Naive thymus-derived CD4-positive, alpha-beta T cell (primary cell): ENCODE results near the gene PAQR8. TPM values are rescaled to one million over a fixed set of nuclear protein-coding genes. Genes with fewer than 3 reads are reported as not detected.

Experiments used
- ATAC-seq: fragments of 150-1000 bp; cut with Tn5 transposase; 2 replicates; pipeline ENCODE4 v1.10.0; 2021; ENCODE audit warnings: mild to moderate bottlenecking, moderate library complexity
- CTCF ChIA-PET: fragments of 350-600 bp; sonication (Branson Sonifier 250); formaldehyde crosslinking; loops from one replicate; lab custom pipeline; 2021; ENCODE audit warnings: antibody characterized with exemption; lab: Charles Lee
- POLR2A ChIA-PET: fragments of 350-600 bp; sonication (Branson Sonifier 250); formaldehyde crosslinking; loops from one replicate; lab custom pipeline; 2021; ENCODE audit warnings: antibody characterized with exemption, inconsistent platforms; lab: Charles Lee
- DNase-seq, 9 donors: peaks; one replicate each; pipeline versions ENCODE4 v3.0.0 to v3.0.0-alpha.2; 2020 to 2022; ENCODE audit warnings: mixed read lengths in 1 of 9
- H3K27ac ChIP-seq: one replicate; pipeline ENCODE4 v1.7.0; 2013; ENCODE audit warnings: mild to moderate bottlenecking, low read depth, low read length, moderate library complexity
- H3K27me3 ChIP-seq, 2 donors: one replicate each; pipeline ENCODE4 v1.7.0; 2013; ENCODE audit warnings: low read length in 2 of 2, mild to moderate bottlenecking in 2 of 2, moderate library complexity in 2 of 2; ENCODE audit not compliant: control insufficient read depth in 2 of 2, insufficient read depth in 2 of 2
- H3K36me3 ChIP-seq, 3 experiments: 1 replicate in 2 of 3; 2 replicates in 1 of 3; pipeline ENCODE4 v1.7.0; 2013; ENCODE audit warnings: low read length in 3 of 3, mild to moderate bottlenecking in 3 of 3, moderate library complexity in 1 of 3; ENCODE audit not compliant: insufficient read depth in 3 of 3, control insufficient read depth in 2 of 3
- H3K4me1 ChIP-seq, 2 donors: one replicate each; pipeline ENCODE4 v1.7.0; 2013; ENCODE audit warnings: low read length in 2 of 2, mild to moderate bottlenecking in 2 of 2, moderate library complexity in 1 of 2; ENCODE audit not compliant: control insufficient read depth in 2 of 2, insufficient read depth in 2 of 2
- H3K4me3 ChIP-seq: 2 replicates; pipeline ENCODE4 v1.7.0; 2013; ENCODE audit warnings: mild to moderate bottlenecking, low read length
- H3K9me3 ChIP-seq, 3 experiments: 1 replicate in 2 of 3; 2 replicates in 1 of 3; pipeline ENCODE4 v1.7.0; 2013; ENCODE audit warnings: low read length in 3 of 3; ENCODE audit not compliant: control insufficient read depth in 2 of 3
- H3K27ac Mint-ChIP-seq, 9 donors: one replicate each; pipeline ENCODE4 v1.8.0; 2020 to 2022; ENCODE audit warnings: mixed read lengths in 9 of 9, mild to moderate bottlenecking in 8 of 9, moderate library complexity in 5 of 9, inconsistent platforms in 2 of 9
- H3K27me3 Mint-ChIP-seq, 5 donors: one replicate each; pipeline ENCODE4 v1.8.0; 2021 to 2022; ENCODE audit warnings: mixed read lengths in 5 of 5, mild to moderate bottlenecking in 1 of 5
- H3K36me3 Mint-ChIP-seq, 5 donors: one replicate each; pipeline ENCODE4 v1.8.0; 2020 to 2022; ENCODE audit warnings: mixed read lengths in 5 of 5, mild to moderate bottlenecking in 3 of 5, inconsistent platforms in 1 of 5
- H3K4me1 Mint-ChIP-seq, 7 donors: one replicate each; pipeline ENCODE4 v1.8.0; 2020 to 2022; ENCODE audit warnings: mixed read lengths in 7 of 7, mild to moderate bottlenecking in 3 of 7, inconsistent platforms in 1 of 7
- H3K4me3 Mint-ChIP-seq, 10 donors: one replicate each; pipeline ENCODE4 v1.8.0; 2020 to 2022; ENCODE audit warnings: mild to moderate bottlenecking in 10 of 10, mixed read lengths in 10 of 10, moderate library complexity in 6 of 10, inconsistent platforms in 2 of 10
- H3K9me3 Mint-ChIP-seq, 11 donors: one replicate each; pipeline ENCODE4 v1.8.0; 2020 to 2022; ENCODE audit warnings: mixed read lengths in 11 of 11, mild to moderate bottlenecking in 4 of 11, inconsistent platforms in 1 of 11, moderate library complexity in 1 of 11
- intact Hi-C, 2 donors: fragments of 100-400 bp; cut with micrococcal nuclease; formaldehyde crosslinking; loops; one replicate each; pipeline ENCODE4 v1.15.1; 2023
- polyA plus RNA-seq, 2 donors: library from polyadenylated mRNA; unstranded; fragments of 300-500 nt; fragmentation: Illumina TruSeq; gene quantifications; one replicate each; pipeline ENCODE4 v1.2.3, GENCODE V29; 2021
- total RNA-seq, 6 experiments: library from RNA in 5 of 6; stranded (reverse) in 5 of 6; gene quantifications; 1 replicate in 5 of 6; 2 replicates in 1 of 6; pipeline ENCODE4 v1.2.3 and lab custom pipeline; 2021 to 2026

The PAQR8 gene
- total and polyA plus RNA-seq, 7 experiments from 2014 or later: 7.5 to 46.2 (median 32.1) TPM

GRCh38 chr6:52403627-52404026, 41.7 kb downstream of the PAQR8 start:
- peak overlapping the region in 3 of 10 donors; percentile 2 to 27 (median 15) for H3K4me3 Mint-ChIP-seq
- no peaks in the 10 kb centered on the region for H3K27me3 Mint-ChIP-seq
- intact Hi-C loops: loop anchor here in 1 of 2 donors (5.0 kb wide), 1 partner anchor 341 kb away; no protein-coding TSS in a partner anchor
- CTCF ChIA-PET: interaction anchor here (0.5 to 9.3 kb wide), 5 partner anchors 14 to 259 kb away, joined by 3 to 83 read pairs (median 3); partner anchors contain the start of genes EFHC1 and MCM3
- DNase-seq (no peak), ATAC-seq (no peak)
- POLR2A ChIA-PET: interaction anchor here (0.7 to 1.1 kb wide), 3 partner anchors 14 to 117 kb away, joined by 4 read pairs; no protein-coding TSS in a partner anchor
- Histone ChIP-seq H3K4me1 (peaks cover 16 to 33% of the 10 kb centered on the region in 2 donors), H3K27ac (peak overlapping the region; percentile 44), H3K36me3 (peaks cover 5 to 28% (median 10%) of the 10 kb centered on the region in 3 experiments), H3K9me3 (no peaks in the 10 kb centered on the region), H3K27me3 (no peaks in the 10 kb centered on the region), H3K4me3 (no peak overlapping the region)
- H3K27ac Mint-ChIP-seq: peak overlapping the region in 8 of 9 donors; percentile 54 to 100 (median 81)
- H3K9me3 Mint-ChIP-seq: no peaks in the 10 kb centered on the region
- peaks cover 10 to 30% (median 23%) of the 10 kb centered on the region in 5 donors for H3K36me3 Mint-ChIP-seq
- peaks cover 19 to 92% (median 68%) of the 10 kb centered on the region in 7 donors for H3K4me1 Mint-ChIP-seq

GRCh38 chr6:52405243-52405642, 43.3 kb downstream of the PAQR8 start:
- POLR2A ChIA-PET: interaction anchor here (0.9 to 2.3 kb wide), 6 partner anchors 12 to 120 kb away, joined by 3 to 10 read pairs (median 6); partner anchors contain the start of genes EFHC1, MCM3 and PAQR8
- intact Hi-C loops: loop anchor here in 1 of 2 donors (5.0 kb wide), 1 partner anchor 662 kb away; the partner anchor contains the start of gene FBXO9

GRCh38 chr6:52407467-52407866, 45.5 kb downstream of the PAQR8 start:
- Histone ChIP-seq H3K4me3 (no peak overlapping the region), H3K9me3 (no peaks in the 10 kb centered on the region), H3K36me3 (peaks cover 5 to 28% (median 10%) of the 10 kb centered on the region in 3 experiments), H3K4me1 (no peaks in the 10 kb centered on the region), H3K27ac (no peak overlapping the region), H3K27me3 (no peaks in the 10 kb centered on the region)
- peak; percentile 84 for ATAC-seq
- intact Hi-C loops: loop anchor here (1.0 to 5.0 kb wide), 3 partner anchors 8 to 660 kb away; partner anchors contain the start of gene FBXO9 (in 1 of the 2)
- Mint-ChIP-seq H3K4me1 (peaks cover 7 to 81% (median 56%) of the 10 kb centered on the region in 7 donors), H3K36me3 (peaks cover 10 to 30% (median 23%) of the 10 kb centered on the region in 5 donors), H3K4me3 (no peak overlapping the region), H3K27ac (peak overlapping the region in 7 of 9 donors; percentile 20 to 79 (median 59)), H3K9me3 (no peaks in the 10 kb centered on the region), H3K27me3 (peaks cover 0 to under 1% (median 0%) of the 10 kb centered on the region in 5 donors)
- peak in 5 of 9 donors; percentile 27 to 52 (median 43) for DNase-seq
- CTCF ChIA-PET: interaction anchor here (0.7 to 9.3 kb wide), 10 partner anchors 10 to 1295 kb away, joined by 3 to 83 read pairs (median 4); partner anchors contain the start of gene EFHC1
- POLR2A ChIA-PET: interaction anchor here (0.7 to 1.1 kb wide), 5 partner anchors 11 to 660 kb away, joined by 3 read pairs; no protein-coding TSS in a partner anchor

More at GRCh38 chr6:52405243-52405642, 43.3 kb downstream of the PAQR8 start:
- ATAC-seq: no peak
- H3K4me3 ChIP-seq: no peak overlapping the region
- H3K27me3 Mint-ChIP-seq: no peaks in the 10 kb centered on the region
- H3K9me3 ChIP-seq: no peaks in the 10 kb centered on the region
- peaks cover 10 to 30% (median 23%) of the 10 kb centered on the region in 5 donors for H3K36me3 Mint-ChIP-seq
- no peak for DNase-seq
- no peaks in the 10 kb centered on the region for H3K9me3 Mint-ChIP-seq
- peak overlapping the region in 1 of 10 donors; percentile 12 for H3K4me3 Mint-ChIP-seq
- H3K4me1 Mint-ChIP-seq: peaks cover 11 to 91% (median 62%) of the 10 kb centered on the region in 7 donors
- CTCF ChIA-PET: interaction anchor here (0.6 to 9.3 kb wide), 4 partner anchors 12 to 196 kb away, joined by 3 to 83 read pairs (median 14); partner anchors contain the start of genes EFHC1 and MCM3
- no peaks in the 10 kb centered on the region for H3K27me3 ChIP-seq
- H3K4me1 ChIP-seq: peaks cover 0 to 17% of the 10 kb centered on the region in 2 donors
- H3K27ac ChIP-seq: peak overlapping the region; percentile 4
- peak overlapping the region in 7 of 9 donors; percentile 43 to 100 (median 67) for H3K27ac Mint-ChIP-seq
- H3K36me3 ChIP-seq: peaks cover 5 to 28% (median 10%) of the 10 kb centered on the region in 3 experiments

- no peaks in the 10 kb centered on the region for H3K27me3 ChIP-seq
- ATAC-seq: no peak
- no peaks in the 10 kb centered on the region for H3K9me3 ChIP-seq
- no peak overlapping the region for H3K27ac ChIP-seq
- POLR2A ChIA-PET: interaction anchor here (1.0 to 1.2 kb wide), 2 partner anchors 10 kb away, joined by 3 to 4 read pairs; partner anchors contain the start of gene EFHC1
- no peaks in the 10 kb centered on the region for H3K4me1 ChIP-seq
- H3K36me3 Mint-ChIP-seq: peaks cover 3 to 11% (median 9%) of the 10 kb centered on the region in 5 donors
- peak overlapping the region in 8 of 9 donors; percentile 10 to 87 (median 55) for H3K27ac Mint-ChIP-seq
- peaks cover 0 to 9% (median 0%) of the 10 kb centered on the region in 5 donors for H3K27me3 Mint-ChIP-seq
- H3K4me1 Mint-ChIP-seq: peaks cover 7 to 68% (median 44%) of the 10 kb centered on the region in 7 donors
- CTCF ChIA-PET: interaction anchor here (0.9 to 1.4 kb wide), 5 partner anchors 9 to 258 kb away, joined by 3 to 6 read pairs (median 4); no protein-coding TSS in a partner anchor
- peaks cover 0 to 10% (median 0%) of the 10 kb centered on the region in 3 experiments for H3K36me3 ChIP-seq
- intact Hi-C loops: loop anchor here in 1 of 2 donors (5.0 kb wide), 1 partner anchor 658 kb away; the partner anchor contains the start of gene FBXO9
- no peaks in the 10 kb centered on the region for H3K9me3 Mint-ChIP-seq
- DNase-seq: no peak
- H3K4me3 Mint-ChIP-seq: no peak overlapping the region
- no peak overlapping the region for H3K4me3 ChIP-seq
These were observed 47.5 kb downstream of the PAQR8 start for GRCh38 chr6:52409499-52409898.

GRCh38 chr6:52410979-52411378, 49.0 kb downstream of the PAQR8 start:
- Histone ChIP-seq H3K36me3 (no peaks in the 10 kb centered on the region), H3K4me3 (no peak overlapping the region), H3K27me3 (no peaks in the 10 kb centered on the region), H3K4me1 (no peaks in the 10 kb centered on the region), H3K27ac (peak overlapping the region; percentile 30), H3K9me3 (no peaks in the 10 kb centered on the region)
- Mint-ChIP-seq H3K4me1 (peaks cover 4 to 64% (median 44%) of the 10 kb centered on the region in 7 donors), H3K9me3 (no peaks in the 10 kb centered on the region), H3K4me3 (no peak overlapping the region), H3K27ac (peak overlapping the region in 7 of 9 donors; percentile 39 to 87 (median 68)), H3K36me3 (peaks cover 0 to 3% (median 2%) of the 10 kb centered on the region in 5 donors), H3K27me3 (peaks cover 0 to 9% (median 0%) of the 10 kb centered on the region in 5 donors)
- CTCF ChIA-PET: interaction anchor here (1.1 kb wide), 1 partner anchor 124 kb away, joined by 3 read pairs; no protein-coding TSS in a partner anchor
- intact Hi-C loops: no loop called here
- ATAC-seq (no peak), DNase-seq (no peak)
- POLR2A ChIA-PET: no interaction called here

- ChIA-PET CTCF (no interaction called here), POLR2A (interaction anchor here (0.8 kb wide), 1 partner anchor 230 kb away, joined by 3 read pairs; no protein-coding TSS in a partner anchor)
- Histone ChIP-seq H3K27me3 (no peaks in the 10 kb centered on the region), H3K4me3 (no peak overlapping the region), H3K4me1 (peaks cover 0 to 6% of the 10 kb centered on the region in 2 donors), H3K36me3 (no peaks in the 10 kb centered on the region), H3K27ac (no peak overlapping the region), H3K9me3 (no peaks in the 10 kb centered on the region)
- Mint-ChIP-seq H3K9me3 (no peaks in the 10 kb centered on the region), H3K4me1 (peaks cover 8 to 70% (median 49%) of the 10 kb centered on the region in 7 donors), H3K27me3 (peaks cover 0 to 9% (median 0%) of the 10 kb centered on the region in 5 donors), H3K4me3 (no peak overlapping the region), H3K27ac (peak overlapping the region in 5 of 9 donors; percentile 45 to 87 (median 60)), H3K36me3 (peaks cover 0 to 3% (median 0%) of the 10 kb centered on the region in 5 donors)
- intact Hi-C loops: no loop called here
- ATAC-seq: no peak
- no peak for DNase-seq
These were observed 50.0 kb downstream of the PAQR8 start for GRCh38 chr6:52411911-52412310.
